ENCODE data around the gene EHMT1.
A peak's percentile ranks its signal among the peaks of the same experiment; 100 is the strongest.

EHMT1 gene

DNA sequence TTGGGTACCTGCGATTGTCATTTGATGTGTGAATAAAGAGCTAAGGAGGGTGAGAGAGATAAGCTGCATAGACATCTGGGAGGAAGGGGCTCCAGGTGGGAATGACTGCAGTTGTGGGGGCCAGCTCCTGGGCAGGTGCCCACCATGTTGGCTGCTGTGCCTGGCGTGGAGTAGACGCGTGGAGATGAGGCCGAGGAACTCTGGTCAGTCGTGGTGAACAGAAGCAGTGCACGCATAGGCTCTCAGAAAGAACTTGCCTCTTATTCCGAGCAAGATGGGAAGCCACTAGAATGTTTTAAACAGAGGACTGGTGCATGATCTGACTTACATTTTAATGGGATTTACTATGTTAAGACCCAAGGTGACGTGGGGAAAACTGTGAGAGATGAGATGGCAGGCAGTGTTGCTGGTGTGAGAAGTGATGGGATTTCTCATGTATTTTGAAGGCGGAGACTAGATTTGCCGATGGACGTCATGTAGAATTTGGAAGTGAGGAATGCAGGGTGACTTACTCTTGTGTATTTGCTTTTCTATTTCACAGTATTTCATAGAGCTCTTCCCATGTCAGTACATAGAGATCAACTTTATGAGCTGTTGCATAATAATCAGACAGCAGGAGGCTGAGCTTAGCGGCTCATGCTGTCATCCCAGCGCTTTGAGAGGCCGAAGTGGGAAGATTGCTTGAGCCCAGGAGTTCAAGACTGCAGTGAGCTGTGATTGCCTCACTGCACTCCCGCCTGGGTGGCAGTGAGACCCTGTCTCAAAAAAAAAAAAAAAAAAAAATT, 71.1 kb downstream of the EHMT1 start:
- no peak for DNase-seq (ENCODE audit: extremely low read depth, low read depth)
- TF ChIP-seq, protein P1, sequence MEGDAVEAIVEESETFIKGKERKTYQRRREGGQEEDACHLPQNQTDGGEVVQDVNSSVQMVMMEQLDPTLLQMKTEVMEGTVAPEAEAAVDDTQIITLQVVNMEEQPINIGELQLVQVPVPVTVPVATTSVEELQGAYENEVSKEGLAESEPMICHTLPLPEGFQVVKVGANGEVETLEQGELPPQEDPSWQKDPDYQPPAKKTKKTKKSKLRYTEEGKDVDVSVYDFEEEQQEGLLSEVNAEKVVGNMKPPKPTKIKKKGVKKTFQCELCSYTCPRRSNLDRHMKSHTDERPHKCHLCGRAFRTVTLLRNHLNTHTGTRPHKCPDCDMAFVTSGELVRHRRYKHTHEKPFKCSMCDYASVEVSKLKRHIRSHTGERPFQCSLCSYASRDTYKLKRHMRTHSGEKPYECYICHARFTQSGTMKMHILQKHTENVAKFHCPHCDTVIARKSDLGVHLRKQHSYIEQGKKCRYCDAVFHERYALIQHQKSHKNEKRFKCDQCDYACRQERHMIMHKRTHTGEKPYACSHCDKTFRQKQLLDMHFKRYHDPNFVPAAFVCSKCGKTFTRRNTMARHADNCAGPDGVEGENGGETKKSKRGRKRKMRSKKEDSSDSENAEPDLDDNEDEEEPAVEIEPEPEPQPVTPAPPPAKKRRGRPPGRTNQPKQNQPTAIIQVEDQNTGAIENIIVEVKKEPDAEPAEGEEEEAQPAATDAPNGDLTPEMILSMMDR (IDR thresholded peaks at IDR 0.05; ENCODE audit: low read depth, low read length): no peak

DNA sequence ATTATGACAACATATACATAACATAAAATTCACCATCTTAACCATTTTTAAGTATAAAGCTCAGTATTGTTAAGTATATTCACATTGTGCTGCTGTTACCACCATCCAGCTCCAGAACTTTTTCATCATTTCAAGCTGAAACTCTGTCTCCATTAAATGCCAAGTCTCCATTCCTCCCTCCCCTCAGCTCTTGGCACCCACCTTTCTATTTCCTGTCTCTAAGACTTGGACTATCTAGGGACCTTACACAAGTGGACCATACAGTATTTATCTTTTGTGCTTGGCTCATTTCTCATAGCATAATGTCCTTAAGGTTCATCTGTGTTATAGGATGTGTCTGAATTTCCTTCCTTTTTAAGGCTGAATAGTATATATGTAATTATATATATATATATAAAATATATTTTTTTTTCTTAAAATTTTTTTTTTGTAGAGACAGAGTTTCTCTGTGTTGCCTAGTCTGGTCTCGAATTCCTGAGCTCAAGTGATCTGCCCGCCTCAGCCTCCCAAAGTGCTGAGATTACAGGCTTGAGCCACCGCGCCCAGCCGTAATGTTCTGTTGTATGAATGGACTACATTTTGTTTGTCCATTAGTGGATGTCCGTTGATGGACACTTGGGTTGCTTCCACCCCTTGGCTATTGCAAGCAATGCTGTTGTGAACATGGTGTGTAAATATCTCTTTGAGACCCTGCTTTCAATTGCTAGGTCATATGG, 72.3 kb downstream of the EHMT1 start:
- TF ChIP-seq, protein P1 (IDR thresholded peaks at IDR 0.05; ENCODE audit: low read depth, low read length): no peak
- DNase-seq (ENCODE audit: extremely low read depth, low read depth): no peak

DNA sequence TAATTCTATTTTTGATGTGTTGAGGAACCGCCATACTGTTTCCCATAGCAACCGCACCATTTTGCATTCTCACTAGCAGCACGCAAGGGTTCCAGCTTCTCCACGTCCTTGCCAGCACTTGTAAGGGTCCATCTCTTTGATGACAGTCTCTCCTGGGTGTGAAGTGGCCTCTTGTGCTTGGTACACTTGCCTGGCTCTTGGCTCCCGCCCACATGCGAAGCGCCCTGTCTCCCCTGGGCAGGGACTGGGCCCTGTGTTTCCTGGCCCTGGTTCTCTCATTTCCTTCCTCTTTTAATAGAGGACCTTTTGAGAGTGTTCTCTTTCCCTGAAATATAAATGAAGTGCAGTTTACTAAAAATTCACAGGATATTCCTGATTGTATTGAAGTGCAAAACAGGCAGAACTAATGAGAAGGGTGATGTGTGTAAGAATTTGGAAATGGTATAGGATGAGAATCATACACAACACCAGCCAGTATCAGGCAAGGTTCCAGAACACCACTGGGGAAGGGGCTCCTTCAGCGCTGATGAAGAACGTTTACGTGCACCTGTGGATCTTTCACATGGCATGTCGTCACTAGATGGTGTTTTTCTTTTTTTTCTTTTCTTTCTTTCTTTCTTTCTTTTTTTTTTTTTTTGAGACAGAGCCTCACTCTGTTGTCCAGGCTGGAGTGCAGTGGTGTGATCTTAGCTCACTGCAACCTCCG, 73.0 kb downstream of the EHMT1 start:
- no peak for DNase-seq (ENCODE audit: extremely low read depth, low read depth)
- TF ChIP-seq, protein P1 (IDR thresholded peaks at IDR 0.05; ENCODE audit: low read depth, low read length): no peak

DNA sequence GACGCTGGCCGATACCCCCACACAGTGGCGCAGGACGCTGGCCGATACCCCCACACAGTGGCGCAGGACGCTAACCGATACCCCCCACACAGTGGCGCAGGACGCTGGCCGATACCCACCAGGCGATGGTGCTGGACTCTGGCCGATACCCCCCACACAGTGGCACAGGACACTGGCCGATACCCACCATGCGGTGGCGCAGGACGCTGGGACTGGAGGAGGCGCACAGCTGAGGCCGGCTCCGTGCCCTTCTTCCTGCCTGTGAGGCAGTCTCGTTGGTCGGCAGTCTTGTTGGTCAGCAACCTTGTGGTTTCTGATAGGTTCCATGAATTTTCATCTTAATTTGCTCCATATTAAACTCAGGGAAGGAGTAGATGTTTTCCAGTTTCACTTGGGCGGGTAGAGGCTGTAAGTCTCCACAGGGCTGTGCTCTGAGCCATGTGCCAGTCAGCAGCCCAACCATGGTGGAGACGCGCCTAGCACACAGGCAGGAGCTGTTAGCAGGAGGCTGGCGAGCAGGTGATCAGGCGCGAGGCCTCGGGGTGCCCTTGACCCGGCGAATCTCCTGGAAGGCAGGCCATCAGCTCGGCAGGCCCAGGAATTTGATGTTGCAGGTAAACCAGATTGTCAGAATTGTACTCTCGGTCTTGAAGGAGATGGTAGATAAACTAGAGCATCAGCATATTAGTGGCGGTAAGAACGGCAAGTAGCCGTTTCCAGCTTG, 75.6 kb downstream of the EHMT1 start:
- no peak for DNase-seq (ENCODE audit: extremely low read depth, low read depth)
- TF ChIP-seq, protein P1 (IDR thresholded peaks at IDR 0.05; ENCODE audit: low read depth, low read length): no peak

DNA sequence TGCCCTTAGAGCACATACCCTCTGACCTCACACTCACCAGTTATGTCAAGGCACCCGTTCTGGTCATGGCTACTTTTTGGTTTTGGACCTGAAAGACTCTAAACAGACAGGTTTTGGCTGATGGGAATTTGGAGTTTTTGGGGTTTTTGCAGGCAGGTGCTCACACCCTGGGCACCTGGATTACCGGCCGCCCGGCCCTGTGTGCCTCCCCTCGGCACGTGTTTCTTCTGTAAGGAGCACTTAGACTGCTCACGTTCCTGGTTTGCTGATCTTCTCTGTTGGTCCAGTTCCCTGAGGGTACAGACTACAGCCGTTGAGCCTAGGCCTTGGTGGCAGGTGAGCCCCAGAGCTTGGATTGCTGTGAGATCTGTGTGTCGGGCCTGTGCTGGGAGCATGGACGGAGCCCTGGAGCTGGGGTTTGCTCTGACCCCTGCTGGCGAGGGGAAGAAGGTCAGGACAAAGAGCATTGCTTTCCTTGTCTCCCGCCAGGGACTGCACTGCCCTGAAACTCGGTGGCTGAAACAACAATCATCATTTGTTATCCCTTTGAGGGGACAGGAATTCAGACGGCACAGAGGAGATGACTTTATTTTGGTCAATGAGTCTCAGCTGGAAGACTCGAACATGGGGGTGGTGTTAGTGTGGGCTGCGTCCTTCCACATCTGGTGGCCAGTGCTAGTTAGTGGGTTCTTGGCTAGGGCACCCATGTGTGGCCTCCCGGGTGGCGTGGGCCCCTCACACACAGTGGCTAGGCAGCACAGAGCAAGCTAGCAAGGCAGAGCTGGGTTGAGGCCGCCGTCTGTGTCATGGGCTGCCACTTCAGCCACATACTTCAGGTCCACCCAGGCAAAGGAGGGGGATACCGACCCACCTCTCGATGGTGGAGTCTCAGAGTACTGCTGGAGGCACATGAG, 76.4 kb downstream of the EHMT1 start:
- TF ChIP-seq, protein P1 (IDR thresholded peaks at IDR 0.05; ENCODE audit: low read depth, low read length): peak; percentile 54
- DNase-seq (ENCODE audit: extremely low read depth, low read depth): no peak

DNA sequence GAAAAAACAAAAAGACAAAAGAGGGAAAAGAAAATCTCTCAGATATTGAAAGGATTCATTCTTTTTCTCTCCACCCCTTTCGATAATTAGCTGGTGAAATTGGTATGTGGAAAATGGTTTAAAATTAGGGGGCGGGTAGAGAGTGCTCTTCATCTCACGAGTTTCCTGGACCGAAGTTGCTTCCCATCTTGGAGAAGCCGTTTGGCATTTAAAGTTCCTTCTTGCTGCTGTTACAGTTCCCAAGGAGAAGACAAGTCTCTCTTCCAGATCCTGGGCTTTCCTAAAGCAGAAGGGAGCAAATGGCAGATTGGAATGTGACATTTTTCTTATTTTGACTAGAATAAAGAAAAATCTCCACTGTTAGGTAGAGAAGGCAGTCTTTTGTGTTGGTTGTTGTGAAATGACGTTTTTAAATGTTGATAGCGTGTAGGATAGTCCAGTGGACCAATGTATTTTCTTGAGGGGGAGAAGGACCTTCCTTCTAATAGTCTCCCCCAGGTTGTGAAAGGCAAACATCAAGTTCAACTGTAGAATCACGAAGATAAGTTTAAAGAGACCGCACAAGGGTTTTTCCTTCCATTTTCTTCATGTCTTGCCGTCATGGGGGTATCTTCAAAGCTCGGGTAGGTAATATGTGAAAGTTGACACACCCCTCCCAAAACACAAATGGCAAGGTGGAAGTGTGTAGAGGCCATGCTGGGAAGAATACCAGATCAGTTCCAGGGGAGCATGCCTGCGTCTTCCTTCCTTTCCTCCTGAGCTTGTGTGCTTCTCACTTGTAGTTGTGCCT, 77.5 kb downstream of the EHMT1 start:
- TF ChIP-seq, protein P1 (IDR thresholded peaks at IDR 0.05; ENCODE audit: low read depth, low read length): no peak
- no peak for DNase-seq (ENCODE audit: extremely low read depth, low read depth)
